HG03039 (cell line): ENCODE measurements around the gene HMX2.

Source experiments
- ATAC-seq: cut with Tn5 transposase; IDR thresholded peaks from one replicate; pipeline ENCODE4 v1.9.1; 2021; ENCODE audit warnings: mild to moderate bottlenecking, moderate library complexity; ENCODE audit not compliant: unreplicated experiment

Gene HMX2

DNA sequence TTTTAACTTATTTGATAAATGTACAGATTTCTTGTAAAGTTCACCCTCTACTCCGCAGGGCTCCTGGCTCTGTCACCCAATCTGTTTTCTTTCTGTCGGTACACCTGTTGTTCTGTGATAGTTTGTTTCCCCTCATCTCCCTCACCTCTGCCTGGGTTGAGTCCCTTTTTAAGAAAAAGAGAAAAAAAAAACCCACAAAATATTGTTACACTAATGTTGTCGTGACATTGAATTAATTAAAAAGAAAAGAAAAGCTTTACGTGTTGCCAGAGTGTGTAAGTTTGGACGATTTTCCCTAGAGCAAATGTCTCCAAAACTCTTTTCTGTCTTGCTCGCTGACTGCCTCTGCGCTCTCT is 8.8 kb upstream of the HMX2 start:
- no peak for ATAC-seq

DNA sequence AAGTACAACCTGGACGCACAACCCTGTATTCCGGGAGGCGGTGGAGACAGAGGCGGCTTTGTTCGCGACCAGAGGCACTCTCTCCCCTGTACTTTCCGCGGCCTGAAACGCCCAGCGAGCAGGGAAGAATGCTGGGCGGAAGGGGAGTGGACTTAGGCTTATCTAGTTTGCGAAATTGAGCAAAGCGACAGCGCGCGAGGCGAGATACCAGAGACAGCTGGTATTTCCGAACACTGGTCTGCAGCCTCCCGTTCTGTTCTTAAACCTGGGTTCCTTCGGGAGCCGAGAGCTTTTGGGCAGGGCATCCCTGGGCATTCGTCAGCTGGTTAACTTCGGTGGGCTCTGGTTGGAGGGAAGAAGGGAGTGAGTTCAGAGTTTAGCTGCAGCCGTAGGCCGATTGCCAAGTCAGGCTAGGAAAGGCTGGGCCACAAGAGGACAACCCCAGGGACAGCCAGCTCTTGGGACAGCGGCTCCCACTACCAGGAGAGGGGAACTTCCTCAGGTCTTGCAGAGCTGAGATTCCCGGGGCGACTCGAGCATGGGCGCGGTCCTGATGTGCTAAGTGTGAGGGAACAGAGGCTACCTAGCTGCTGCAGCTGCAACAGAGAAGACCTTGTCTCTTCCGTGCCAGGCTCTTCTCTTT is 8.3 kb upstream of the HMX2 start:
- ATAC-seq = no peak

DNA sequence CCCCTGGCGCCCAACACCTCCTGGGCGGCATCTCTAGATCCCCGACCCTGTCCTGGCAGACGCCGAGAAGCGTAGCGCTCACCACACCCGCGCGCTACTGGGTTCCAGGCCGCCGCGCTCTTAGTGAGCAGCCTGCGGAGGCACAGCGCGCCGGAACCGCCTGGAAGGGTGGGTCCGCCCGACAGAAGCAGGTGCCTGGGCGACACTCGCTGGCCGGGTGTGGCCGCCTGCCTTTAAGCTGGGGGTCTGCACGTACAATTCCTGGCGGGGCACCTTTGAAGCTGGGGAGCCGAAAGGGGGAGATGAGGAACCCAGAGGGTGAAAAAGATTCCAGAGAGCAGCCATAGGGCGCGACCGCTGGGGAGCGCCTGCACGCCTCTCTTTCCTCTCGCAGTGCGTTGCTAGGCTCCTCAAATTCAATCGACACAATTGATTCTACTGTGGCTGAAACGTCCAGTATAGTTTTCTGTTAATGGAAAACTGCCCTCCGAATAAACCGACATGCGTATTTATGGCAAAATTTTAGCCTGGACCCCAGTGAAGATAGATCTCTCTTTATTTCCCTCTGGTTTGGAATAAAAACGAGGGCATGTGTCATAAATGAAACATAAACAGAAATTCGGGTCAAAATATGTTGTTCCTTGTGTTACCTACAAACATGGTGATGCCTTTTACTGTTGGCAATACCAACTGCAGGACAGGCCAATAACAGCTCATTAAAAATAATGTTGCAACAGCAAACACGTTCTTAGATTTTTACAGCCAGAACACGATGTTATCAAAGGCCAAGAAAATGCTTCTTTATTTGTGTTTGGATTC is 7.6 kb upstream of the HMX2 start:
- ATAC-seq = no peak

DNA sequence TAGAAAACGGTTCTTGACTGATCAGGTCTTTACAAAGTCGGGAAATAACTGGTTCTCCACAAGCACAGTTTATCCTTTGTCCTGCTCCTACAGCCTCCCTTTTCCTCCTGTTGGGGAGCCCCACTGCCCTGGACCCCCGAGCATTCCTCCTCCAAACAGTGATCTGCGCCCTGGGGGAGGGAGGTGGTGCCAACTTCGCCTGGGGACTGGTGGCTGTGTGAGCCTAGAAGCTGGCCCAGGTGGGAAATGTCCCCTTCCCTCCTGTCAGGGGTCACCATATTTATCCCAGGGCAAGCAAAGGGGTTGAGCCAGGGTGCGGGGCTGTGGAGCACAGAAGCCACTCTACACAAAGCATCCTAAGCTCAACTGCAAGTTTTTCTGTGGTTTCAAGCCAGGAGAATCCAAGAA is 6.9 kb upstream of the HMX2 start:
- ATAC-seq = no peak

DNA sequence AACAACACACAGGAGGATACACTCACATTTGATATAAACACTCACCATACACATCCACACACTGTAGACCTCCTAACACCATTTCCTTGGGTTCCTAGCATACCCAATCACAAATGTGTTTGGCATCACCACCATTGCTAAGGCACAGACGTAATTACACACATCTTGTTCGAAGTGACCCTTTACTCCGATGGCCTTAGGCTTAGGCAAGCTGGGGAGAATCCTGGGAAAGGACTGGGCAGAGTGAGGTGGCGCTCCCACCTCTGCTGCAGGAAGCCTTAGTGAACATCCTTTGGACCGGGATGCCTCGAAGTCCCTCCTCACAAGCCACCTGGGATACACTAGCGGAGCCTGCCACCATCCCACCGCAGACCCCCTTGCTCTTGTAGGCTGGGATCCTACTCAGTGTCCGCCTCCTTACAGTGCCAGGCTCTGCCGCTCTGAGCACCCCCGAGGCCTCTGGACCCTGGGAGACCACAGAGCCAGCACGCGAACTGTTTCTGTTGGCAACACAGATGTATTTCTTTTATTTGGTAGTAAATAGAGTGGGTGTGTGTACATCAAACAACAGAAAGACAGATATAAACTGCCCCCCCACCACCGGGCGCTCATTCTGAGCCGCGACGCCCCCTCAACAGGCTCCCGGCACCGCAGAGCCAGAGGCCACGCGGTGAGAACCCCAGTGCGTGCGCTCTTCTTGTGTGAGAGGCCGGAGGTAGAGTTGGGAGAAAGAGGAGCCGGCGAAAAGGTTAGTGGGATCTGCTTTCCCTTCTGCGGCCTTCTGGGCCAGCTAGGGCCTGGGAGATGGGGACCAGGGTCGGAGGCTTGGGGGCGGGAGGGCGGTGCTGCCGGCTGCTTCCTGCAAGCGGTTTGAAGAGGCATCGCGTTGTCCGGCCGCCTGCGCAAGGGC is 5.9 kb upstream of the HMX2 start:
- no peak for ATAC-seq

DNA sequence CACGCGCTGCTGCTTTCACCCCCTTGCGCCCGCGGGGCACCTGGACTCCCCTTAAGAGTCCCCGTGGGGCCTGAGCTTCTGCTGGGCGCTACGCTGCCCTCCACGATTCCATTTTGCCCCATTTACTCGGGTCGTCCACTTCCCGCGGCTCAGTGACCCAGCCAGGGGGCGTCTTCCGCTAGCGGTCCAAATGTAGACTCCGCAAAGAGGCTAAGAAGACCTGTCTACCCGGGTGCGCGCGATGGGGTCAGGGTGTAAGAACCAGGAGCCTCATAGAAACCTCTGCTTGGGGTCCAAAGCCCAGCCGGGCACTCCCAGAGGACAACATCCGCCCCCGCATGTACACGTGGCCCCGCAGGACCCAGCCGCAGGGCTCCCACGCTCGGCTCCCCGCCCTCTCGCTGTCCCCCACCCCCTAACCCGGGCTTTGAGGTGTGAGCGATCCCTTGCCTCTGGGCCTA is 5.2 kb upstream of the HMX2 start:
- ATAC-seq = no peak

DNA sequence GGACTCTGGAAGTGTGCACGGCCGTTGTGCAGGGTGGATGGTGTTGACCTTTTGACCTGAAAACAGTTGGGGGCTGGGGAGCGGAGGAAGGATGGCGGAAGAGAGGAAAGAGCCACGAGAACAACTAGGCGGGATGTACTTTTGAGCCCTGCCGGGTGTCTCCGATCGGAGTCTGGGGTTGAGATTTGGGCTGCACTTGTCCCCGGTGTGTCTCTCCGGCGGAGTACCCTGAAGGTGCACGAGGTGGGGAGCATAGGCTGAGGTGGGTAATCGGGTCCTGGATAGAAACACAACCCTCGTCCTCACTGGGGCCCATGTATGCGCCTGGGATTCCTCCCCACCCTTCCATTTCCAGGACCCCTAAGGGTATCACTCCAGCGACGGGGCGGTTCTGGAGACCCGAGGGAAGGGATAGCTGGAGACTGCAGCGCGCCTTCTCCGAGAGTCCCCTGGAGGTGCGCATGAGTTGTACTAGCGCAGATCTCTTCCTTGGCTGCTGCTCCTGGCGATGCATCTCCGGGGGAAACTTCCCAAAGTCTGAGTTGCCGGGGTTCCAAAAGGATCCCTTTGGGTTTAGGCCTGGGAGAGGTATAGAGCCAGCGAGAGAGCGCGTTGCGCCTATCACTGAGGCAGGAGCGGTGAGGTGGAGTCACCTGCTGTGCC is 4.6 kb upstream of the HMX2 start:
- no peak for ATAC-seq

DNA sequence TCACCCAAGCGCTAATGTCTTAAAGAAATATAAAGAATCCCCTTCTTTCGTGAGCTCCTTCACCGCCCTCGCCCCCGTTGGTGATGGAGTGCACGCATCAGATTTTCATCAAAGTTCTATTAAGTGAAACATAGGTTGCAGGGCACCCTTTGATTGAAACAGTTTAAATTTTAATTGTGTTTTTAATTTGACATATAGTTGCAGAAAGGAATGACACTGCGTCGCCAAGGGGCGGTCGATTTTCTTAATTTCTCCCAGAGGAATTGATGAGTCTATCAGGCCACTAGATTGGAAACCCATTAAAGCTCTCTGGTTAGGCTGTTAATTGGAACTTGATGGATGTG is 4.1 kb upstream of the HMX2 start:
- ATAC-seq = no peak

DNA sequence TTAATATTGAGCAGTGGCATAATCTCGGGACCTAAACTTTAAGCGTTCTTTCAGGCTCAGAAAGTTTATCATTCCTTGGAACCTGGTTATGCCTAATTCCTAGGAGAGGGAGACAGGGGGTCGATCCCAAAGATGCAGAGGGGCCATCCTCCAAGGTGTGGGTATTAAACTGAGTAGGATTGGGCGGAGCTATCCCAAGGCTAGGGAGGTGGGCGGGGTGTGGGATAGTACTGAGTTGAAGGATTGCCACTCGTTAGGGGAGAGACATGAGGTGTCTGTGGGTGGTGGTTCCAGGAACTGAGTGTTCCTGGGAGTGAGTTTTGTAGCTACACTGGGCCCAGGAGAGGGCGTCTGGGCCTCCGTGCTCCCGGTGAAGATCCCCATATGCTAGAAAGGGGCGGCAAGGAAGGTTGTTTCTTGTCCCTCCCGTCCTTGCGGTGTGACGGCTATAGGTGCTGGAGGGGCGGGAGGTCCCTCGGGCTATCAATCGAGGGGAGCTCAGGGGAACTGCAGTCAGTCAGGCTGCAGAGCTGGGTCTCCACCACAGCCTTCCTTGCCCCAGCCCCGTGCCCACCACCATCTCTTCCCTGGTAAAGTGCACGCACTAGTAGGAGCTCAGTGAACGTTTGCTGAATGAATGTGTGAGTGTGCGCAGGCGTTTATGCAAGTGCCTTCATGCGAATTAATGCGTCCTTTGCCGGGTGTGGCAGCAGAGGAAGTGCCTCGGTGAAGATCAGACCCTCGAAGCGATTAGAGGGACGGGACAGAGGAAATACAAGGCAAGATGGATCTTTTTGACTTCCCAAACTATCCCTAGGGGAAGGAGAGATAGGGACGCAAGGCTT is 3.0 kb upstream of the HMX2 start:
- no peak for ATAC-seq

DNA sequence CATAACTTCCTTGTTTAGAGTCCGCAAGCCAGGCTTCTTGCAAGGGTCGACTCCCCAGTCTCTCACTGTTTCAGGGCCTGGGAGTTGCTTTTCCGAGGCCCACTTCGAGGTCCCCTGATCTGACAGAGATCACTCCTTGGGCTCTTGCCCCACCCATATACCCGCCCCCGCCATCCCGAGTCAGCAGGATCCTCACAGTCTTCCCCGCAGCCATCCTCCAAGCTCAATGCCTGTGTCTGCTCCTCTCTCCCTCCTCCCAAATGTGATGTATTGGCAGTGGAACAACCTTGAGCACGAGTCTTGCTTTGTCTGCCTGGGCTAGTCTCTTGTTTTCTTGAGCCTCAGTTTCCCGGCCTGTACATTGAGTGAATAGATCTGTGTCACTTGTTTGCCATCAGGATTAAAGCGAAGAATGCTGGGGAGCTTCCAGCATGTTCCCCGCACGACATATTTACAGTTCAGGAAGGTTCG is 2.4 kb upstream of the HMX2 start:
- ATAC-seq = no peak

DNA sequence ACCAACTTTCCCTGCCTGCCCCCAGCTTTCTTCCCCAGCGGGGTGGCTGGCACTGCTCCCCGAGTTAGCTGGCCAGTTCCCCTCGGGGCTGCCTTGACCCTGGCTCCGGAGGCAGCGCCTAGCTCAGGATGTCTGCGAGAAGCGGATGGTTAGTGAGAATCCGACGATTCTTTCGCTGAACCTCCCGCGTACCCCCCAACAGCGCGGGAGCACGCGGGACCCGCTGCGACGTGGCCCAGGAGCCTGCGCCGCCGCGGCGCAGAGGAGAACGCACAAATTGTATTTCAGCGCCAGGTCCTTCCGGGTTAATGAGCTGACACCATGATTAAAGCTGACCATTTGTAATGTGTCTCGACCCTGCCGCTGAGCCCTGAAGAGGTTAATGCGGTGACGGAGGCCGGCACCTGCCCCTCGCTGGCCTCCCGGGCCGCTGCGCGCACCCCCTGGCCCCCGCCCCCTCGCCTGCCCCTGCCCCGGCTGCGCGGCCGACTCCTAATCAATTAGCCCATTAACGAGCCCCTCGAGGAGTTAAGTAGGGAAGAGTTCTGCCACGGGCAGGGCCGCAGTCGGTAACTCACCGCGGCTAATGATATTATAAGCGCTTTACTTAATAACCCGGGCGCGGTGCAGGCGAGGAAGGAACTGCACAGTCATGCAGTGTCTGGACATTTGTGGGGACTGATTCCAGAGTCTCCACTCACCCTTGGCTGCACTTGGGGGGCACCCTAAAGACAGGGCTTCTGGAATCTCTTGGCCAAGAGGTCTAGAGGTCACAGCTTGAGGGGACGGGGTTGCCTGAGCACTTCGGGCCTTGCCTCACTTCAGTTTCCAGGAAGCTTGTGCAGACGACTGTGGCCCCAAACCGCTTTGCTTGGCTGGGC is 1.7 kb upstream of the HMX2 start:
- no peak for ATAC-seq

DNA sequence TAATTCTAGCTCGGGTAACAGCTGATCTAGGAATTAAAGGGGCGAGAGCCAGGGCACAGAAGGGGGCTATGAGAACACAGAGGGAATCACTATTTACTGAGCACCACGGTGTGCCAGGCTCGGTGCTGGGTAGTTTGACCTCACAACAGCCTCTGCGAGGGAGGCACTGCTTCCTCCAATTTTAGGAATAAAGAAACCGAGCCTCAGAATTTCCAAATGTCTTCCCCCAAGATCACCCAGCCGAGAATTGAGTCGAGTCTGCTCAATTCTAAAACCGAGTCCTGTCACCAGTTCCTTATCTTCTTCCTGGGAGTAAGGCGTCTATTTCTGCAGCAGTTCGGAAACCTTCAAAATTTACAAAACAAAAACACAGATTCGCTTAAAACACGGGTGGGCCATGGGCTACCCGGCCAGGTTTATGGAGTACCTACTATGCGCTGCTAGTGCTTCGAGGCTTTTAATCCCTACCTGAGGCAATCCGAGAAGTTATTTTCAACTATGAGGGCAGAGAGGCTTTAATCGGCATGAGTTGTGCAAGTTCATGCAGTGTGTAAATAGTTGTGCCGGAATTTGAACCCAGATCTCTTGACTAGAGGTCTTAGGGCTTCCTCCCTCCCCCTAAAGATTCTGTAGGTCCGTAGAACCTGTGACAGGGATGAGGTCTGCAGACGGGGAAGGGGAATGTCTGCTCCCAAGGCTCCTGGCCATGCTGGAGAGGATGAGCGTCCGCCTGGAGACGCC is 872 bp upstream of the HMX2 start:
- no peak for ATAC-seq

DNA sequence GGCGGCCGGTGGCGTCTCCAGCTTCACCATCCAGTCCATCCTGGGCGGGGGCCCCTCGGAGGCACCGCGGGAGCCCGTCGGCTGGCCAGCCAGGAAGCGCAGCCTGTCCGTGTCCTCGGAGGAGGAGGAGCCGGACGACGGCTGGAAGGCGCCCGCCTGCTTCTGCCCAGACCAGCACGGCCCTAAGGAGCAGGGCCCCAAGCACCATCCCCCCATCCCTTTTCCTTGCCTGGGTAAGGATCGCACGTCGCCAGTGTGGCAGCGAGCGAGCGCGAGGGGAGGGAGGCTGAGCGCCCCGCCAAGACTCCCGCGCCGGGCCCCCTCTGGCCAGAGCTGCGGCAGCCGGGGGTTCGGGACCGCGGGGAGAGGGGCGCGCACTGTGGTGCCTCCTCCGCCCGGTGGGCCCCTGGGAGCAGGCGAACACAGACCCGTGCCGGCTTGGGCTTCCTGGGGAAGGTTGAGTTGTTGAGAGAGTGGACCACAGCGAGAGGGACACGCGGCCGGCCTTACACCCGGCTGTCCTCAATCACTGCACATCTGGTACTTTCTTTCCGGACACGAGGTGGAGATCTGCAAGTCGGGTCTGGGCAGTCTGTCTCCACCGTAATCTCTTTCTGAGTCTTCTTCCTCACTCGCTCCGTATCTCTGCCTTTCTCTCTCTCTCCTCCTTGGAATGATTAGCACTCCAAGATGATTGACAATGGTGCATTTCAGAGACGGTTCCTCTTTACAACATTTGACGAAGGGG is 652 bp downstream of the HMX2 start:
- ATAC-seq = no peak

DNA sequence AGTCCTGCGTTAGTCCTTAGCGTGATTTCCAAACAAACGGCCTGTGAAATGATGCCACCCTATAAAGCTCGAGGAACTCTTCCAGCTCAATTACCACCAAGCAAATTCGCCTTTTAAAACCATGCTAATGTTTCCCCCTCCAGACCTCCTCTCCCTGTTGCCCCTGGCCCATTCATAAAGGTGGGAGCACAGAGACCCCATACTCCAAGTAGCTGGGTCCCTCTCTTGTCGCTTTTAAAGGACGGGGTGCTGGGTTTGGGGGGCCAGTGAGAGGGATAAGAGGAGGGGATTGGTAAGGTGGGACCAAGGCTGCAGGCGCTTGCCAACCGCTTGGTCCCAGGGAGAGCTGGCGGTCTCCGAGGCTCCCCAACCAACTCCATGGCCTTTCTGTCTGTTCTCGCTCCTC is 1.2 kb downstream of the HMX2 start:
- ATAC-seq = no peak

DNA sequence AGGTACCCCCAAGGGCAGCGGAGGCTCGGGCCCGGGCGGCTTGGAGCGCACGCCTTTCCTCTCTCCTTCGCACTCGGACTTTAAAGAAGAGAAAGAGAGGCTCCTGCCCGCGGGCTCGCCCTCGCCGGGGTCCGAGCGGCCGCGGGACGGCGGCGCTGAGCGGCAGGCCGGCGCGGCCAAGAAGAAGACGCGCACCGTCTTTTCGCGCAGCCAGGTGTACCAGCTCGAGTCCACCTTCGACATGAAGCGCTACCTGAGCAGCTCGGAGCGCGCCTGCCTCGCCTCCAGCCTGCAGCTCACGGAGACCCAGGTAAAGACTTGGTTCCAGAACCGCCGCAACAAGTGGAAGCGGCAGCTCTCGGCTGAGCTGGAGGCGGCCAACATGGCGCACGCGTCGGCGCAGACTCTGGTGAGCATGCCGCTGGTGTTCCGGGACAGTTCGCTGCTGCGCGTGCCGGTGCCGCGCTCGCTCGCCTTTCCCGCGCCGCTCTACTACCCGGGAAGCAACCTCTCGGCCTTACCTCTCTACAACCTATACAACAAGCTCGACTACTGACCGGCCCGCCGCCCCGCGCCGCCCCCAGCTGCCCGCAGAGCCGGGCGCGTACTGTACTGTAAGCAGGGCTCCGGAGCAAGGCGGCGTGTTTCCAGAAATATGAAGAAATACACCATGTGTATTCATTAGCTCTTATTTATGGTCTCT is 1.8 kb downstream of the HMX2 start:
- no peak for ATAC-seq

DNA sequence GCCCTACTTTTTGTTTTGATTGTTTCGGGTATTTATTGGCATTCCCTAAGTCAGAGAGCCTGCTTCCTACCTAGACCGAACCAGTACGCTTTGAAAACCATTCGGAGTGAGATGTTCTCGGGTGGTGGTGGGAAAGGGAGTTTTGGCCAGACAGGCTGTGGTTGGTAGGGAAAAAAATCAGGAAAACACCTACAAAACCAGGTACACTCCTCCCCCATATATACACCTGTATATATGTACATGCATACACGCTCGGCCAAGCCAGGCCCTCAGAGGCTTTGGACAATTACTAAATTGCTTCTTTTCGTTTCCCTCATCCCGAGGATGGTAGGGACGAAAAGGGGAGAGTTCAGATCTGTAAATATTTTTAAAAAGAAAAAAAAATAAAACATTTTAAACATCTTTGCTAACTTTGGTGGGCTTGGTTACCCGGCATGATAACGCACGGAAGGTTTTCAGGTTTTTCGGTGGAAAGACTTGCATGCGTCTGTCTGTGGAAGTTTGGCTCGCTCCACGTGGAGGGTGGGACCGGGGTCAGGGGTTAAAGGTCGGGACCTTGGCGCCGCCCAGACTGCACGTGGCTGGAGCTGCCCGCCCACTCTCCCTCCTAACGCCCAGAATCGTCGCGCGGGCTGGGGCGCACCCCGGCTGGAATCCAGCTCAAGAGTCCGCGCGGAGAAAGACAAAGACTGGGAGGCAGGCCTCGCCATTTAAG is 2.5 kb downstream of the HMX2 start:
- ATAC-seq = no peak
